Esophagus squamous epithelium (tissue), 5 donors: ENCODE results near the gene CNOT6. TPM values are rescaled to one million over a fixed set of nuclear protein-coding genes. Genes with fewer than 3 reads are reported as not detected.

Experiments
- DNase-seq: peaks from one replicate; lab custom pipeline; 2025; lab: John Stamatoyannopoulos, UW
- H3K27ac ChIP-seq, 4 donors: fragments of 200-600 bp; sonication (generic); one replicate each; pipeline ENCODE4 v1.5.1; 2016 to 2019; ENCODE audit warnings: mild to moderate bottlenecking in 1 of 4
- H3K27me3 ChIP-seq, 4 donors: fragments of 200-600 bp; sonication (generic); 1 replicate in 3 of 4; 2 replicates in 1 of 4; pipeline versions ENCODE4 v1.5.1 to v1.6.0; 2017 to 2021; ENCODE audit warnings: antibody characterized with exemption in 1 of 4
- H3K36me3 ChIP-seq, 3 donors: fragments of 200-600 bp; sonication (generic); one replicate each; pipeline ENCODE4 v1.5.1; 2016 to 2019
- H3K4me1 ChIP-seq, 3 donors: fragments of 200-600 bp; sonication (generic); one replicate each; pipeline ENCODE4 v1.5.1; 2017 to 2019
- H3K4me3 ChIP-seq, 4 donors: fragments of 200-600 bp; sonication (generic); 1 replicate in 3 of 4; 2 replicates in 1 of 4; pipeline ENCODE4 v1.5.1; 2016 to 2019; ENCODE audit warnings: mild to moderate bottlenecking in 2 of 4, moderate library complexity in 1 of 4
- H3K9me3 ChIP-seq, 3 donors: fragments of 200-600 bp; sonication (generic); one replicate each; pipeline ENCODE4 v1.5.1; 2016 to 2019
- POLR2A ChIP-seq, 4 donors: fragments of 450-650 bp; IDR thresholded peaks; one replicate each; pipeline ENCODE4 v1.6.1; 2017; ENCODE audit warnings: antibody characterized with exemption in 4 of 4, mild to moderate bottlenecking in 4 of 4, moderate library complexity in 3 of 4
- WGBS, 2 donors: methylation state at CpG; one replicate each; pipeline ENCODE4 v1.1.5; 2018; 5-methylcytosine and 5-hydroxymethylcytosine counted together
- intact Hi-C: fragments of 100-400 bp; cut with DNase I; formaldehyde crosslinking; loops from one replicate; pipeline ENCODE4 v1.15.0; 2022
- total RNA-seq, 4 donors: library from RNA; depleted of rRNA; stranded (reverse); fragments of >200 nt; gene quantifications; one replicate each; pipeline ENCODE4 v1.1.0, GENCODE V29; 2016
- TF ChIP-seq, protein P1 (sequence below), 6 experiments: fragments of 450-650 bp in 4 of 6; fragments of 200-600 bp in 2 of 6; sonication (generic) in 2 of 6; IDR thresholded peaks; one replicate each; pipeline ENCODE4 v1.5.1; 2016 to 2019; ENCODE audit warnings: antibody characterized with exemption in 6 of 6, mild to moderate bottlenecking in 4 of 6, moderate library complexity in 4 of 6
- donor health status: DM: yes; HTN: yes; CAD: no.

Gene CNOT6
- total RNA-seq, 4 donors from 2014 or later, result 11.8 to 27.5 (median 16.5) TPM

DNA sequence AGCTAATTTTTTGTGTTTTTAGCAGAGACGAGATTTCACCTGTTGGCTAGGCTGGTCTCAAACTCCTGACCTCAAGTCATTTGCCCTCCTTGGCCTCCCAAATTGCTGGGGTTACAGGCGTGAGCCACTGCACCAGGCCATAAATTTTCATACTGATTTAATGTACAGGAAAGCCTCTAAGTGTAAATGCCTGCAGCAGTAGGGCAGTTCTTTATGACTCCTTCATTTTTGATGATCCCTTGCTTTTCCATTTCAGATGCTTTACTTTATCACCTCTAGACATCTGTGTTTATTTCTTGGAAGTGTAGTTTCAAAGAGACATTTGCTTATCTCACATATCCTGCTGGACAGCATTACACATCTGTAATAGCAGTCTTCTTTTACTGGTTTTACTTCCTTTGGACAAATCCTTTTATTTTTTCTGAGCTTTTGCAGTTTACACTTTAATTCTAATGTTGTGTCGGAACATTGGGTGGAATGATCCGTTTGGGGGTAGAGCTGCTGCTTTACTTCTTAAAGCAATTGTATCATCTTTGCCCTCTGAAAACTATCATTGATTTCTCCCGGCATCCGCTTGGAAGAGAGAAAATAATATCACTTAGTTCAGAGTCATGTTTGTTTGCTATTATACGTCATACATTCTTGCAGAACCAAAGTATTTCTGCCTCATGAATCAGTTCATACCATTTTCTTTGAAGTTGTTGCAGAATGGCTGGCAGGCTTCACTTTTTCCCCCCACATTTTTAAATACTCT lies 61.2 kb downstream of the CNOT6 start:
- peaks cover 0 to 67% (median 0%) of the 10 kb centered on the region in 3 donors for H3K36me3 ChIP-seq
- intact Hi-C loops, result no loop called here
- no peaks in the 10 kb centered on the region for H3K27me3 ChIP-seq
- H3K27ac ChIP-seq, result no peak overlapping the region
- DNase-seq, result no peak
- H3K4me3 ChIP-seq, result no peak overlapping the region
- no peaks in the 10 kb centered on the region for H3K9me3 ChIP-seq
- H3K4me1 ChIP-seq, result no peaks in the 10 kb centered on the region
- 83 to 86% methylated on average over 7 of the region's 7 CpGs for WGBS, 2 donors
- TF ChIP-seq, protein P1, sequence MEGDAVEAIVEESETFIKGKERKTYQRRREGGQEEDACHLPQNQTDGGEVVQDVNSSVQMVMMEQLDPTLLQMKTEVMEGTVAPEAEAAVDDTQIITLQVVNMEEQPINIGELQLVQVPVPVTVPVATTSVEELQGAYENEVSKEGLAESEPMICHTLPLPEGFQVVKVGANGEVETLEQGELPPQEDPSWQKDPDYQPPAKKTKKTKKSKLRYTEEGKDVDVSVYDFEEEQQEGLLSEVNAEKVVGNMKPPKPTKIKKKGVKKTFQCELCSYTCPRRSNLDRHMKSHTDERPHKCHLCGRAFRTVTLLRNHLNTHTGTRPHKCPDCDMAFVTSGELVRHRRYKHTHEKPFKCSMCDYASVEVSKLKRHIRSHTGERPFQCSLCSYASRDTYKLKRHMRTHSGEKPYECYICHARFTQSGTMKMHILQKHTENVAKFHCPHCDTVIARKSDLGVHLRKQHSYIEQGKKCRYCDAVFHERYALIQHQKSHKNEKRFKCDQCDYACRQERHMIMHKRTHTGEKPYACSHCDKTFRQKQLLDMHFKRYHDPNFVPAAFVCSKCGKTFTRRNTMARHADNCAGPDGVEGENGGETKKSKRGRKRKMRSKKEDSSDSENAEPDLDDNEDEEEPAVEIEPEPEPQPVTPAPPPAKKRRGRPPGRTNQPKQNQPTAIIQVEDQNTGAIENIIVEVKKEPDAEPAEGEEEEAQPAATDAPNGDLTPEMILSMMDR (IDR thresholded peaks at IDR 0.05), result no peak
- TF ChIP-seq POLR2A (IDR thresholded peaks at IDR 0.05), result no peak

DNA sequence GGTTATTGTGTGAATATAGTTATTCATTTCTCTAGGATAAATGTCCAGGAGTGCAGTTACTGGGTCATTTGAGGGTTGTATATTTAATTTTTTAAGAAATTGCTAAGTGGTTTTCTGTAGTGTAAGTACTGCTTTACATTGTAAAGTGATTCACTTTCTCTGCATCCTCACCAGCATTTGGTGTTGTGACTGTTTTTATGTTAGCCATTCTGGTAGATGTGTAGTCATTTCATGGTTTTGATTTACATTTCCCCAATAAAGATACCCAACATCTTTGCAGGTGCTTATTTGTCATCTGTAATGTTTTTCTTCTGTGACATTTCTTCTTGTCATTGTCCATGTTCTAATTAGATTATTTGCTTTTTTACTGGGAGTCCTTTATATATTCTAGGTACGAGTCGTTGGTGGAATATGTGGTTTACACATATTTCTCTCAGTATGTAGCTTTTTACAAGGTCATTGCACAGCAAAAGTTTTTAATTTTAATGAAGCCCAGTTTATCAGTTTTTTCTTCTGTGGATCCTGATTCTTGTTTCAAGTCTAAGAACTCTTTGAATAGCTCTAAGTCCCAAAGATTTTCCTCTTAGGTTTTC lies 63.1 kb downstream of the CNOT6 start:
- Histone ChIP-seq H3K27me3 (no peaks in the 10 kb centered on the region), H3K27ac (no peak overlapping the region), H3K4me1 (no peaks in the 10 kb centered on the region), H3K36me3 (peaks cover 0 to 62% (median 0%) of the 10 kb centered on the region in 3 donors), H3K9me3 (no peaks in the 10 kb centered on the region), H3K4me3 (no peak overlapping the region)
- 87 to 89% methylated on average over 2 of the region's 2 CpGs for WGBS, 2 donors
- TF ChIP-seq POLR2A (IDR thresholded peaks at IDR 0.05), result no peak
- TF ChIP-seq, protein P1 (IDR thresholded peaks at IDR 0.05), result no peak
- no peak for DNase-seq
- intact Hi-C loops, result no loop called here

DNA sequence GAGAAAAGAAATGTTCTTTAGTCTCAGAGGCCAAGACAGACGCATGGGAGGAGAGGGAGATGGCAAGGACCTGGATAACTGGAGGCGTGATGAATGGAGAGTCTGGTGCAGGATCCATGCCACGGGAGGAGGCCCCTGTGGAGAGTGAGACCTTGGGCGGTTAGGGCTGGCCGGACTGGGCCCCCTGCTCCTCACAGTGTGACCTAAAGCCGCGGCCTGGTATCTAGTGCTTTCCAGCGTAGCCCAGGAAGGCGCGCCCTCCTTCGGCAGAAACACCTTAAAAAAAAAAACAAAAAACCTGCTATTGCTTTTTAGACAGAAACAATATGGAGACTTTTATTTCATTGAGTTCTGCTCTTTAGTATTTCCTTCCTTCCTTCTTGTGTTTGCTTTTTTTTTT lies 64.1 kb downstream of the CNOT6 start:
- Histone ChIP-seq H3K4me1 (no peaks in the 10 kb centered on the region), H3K9me3 (no peaks in the 10 kb centered on the region), H3K27me3 (no peaks in the 10 kb centered on the region), H3K27ac (no peak overlapping the region), H3K4me3 (no peak overlapping the region), H3K36me3 (peaks cover 0 to 62% (median 0%) of the 10 kb centered on the region in 3 donors)
- 93 to 94% methylated on average over 11 of the region's 11 CpGs for WGBS, 2 donors
- intact Hi-C loops, result no loop called here
- TF ChIP-seq, protein P1 (IDR thresholded peaks at IDR 0.05), result no peak
- no peak for TF ChIP-seq POLR2A (IDR thresholded peaks at IDR 0.05)
- no peak for DNase-seq

DNA sequence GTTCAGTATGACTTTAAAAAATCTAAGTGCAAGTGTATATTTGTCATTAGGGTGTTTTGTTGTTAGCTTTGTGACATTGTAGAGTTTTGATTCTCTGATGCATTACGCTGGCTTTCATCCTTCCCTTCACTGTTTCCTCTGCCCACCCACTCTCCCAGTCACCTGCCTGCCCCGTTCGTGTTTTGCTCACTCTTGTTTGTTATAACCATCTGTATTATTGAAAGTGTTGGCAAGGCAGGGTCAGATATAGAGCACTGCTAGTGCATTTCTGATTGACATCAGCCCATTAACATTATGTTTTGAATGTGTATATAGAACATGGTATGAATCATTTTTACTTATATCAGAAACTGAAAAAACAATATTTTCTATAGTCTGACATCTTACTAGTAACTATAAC lies 69.8 kb downstream of the CNOT6 start:
- Histone ChIP-seq H3K27me3 (no peaks in the 10 kb centered on the region), H3K4me3 (no peak overlapping the region), H3K4me1 (no peaks in the 10 kb centered on the region), H3K9me3 (no peaks in the 10 kb centered on the region), H3K27ac (no peak overlapping the region), H3K36me3 (peaks cover 0 to 75% (median 2%) of the 10 kb centered on the region in 3 donors)
- intact Hi-C loops, result no loop called here
- WGBS, 2 donors, result 86 to 92% methylated on average over 3 of the region's 3 CpGs
- DNase-seq, result no peak
- TF ChIP-seq POLR2A (IDR thresholded peaks at IDR 0.05), result no peak
- TF ChIP-seq, protein P1 (IDR thresholded peaks at IDR 0.05), result no peak

DNA sequence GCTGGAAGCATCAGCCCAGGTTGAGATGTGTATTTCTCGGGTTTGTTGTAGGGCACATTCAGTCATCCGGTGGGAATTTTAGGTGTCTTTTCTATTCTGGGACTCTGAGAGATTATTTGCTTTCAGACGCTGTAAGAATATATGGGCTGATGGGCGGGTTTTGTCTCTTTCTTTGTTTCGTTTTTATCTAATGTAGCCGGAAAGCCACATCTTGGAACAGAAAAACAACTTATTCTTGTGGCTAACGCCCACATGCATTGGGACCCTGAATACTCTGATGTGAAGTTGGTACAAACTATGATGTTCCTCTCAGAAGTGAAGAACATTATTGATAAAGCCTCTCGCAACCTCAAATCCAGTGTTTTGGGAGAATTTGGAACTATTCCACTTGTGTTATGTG lies 74.7 kb downstream of the CNOT6 start:
- Histone ChIP-seq H3K36me3 (peaks cover 0 to 99% (median 3%) of the 10 kb centered on the region in 3 donors), H3K27ac (no peak overlapping the region), H3K4me3 (no peak overlapping the region), H3K4me1 (no peaks in the 10 kb centered on the region), H3K27me3 (no peaks in the 10 kb centered on the region), H3K9me3 (no peaks in the 10 kb centered on the region)
- 78 to 87% methylated on average over 8 of the region's 8 CpGs for WGBS, 2 donors
- TF ChIP-seq POLR2A (IDR thresholded peaks at IDR 0.05), result no peak
- TF ChIP-seq, protein P1 (IDR thresholded peaks at IDR 0.05), result no peak
- DNase-seq, result no peak
- intact Hi-C loops, result no loop called here
